Activated effector memory CD4-positive, alpha-beta T cell treated with Interleukin-2 at 50 U/mL for 16 hours (primary cell): ENCODE data around the gene ARHGAP11A.

ENCODE experiments used
- DNase-seq: peaks from one replicate; pipeline ENCODE4 v3.0.0-alpha.2; 2020

ARHGAP11A gene

GRCh38 chr15:32656496-32656895 is 41.2 kb downstream of the ARHGAP11A start:
- DNase-seq = no peak

- no peak for DNase-seq
Measured at GRCh38 chr15:32657198-32657883, 42.0 kb downstream of the ARHGAP11A start.

- DNase-seq = no peak
Measured at GRCh38 chr15:32657941-32658340, 42.6 kb downstream of the ARHGAP11A start.

- DNase-seq = no peak
Measured at GRCh38 chr15:32659340-32660155, 44.2 kb downstream of the ARHGAP11A start.

- DNase-seq = no peak
Measured at GRCh38 chr15:32663671-32664070, 48.4 kb downstream of the ARHGAP11A start.

GRCh38 chr15:32664796-32665195 is 49.5 kb downstream of the ARHGAP11A start:
- DNase-seq = no peak

GRCh38 chr15:32667321-32667720 is 52.0 kb downstream of the ARHGAP11A start:
- no peak for DNase-seq

- DNase-seq = no peak
Measured at GRCh38 chr15:32668942-32669341, 53.6 kb downstream of the ARHGAP11A start.

GRCh38 chr15:32669896-32670611 is 54.8 kb downstream of the ARHGAP11A start:
- no peak for DNase-seq

- DNase-seq = no peak
Measured at GRCh38 chr15:32670623-32671022, 55.3 kb downstream of the ARHGAP11A start.

- DNase-seq = no peak
Measured at GRCh38 chr15:32671339-32672325, 56.3 kb downstream of the ARHGAP11A start.

GRCh38 chr15:32674681-32675080 is 59.4 kb downstream of the ARHGAP11A start:
- DNase-seq = no peak

- no peak for DNase-seq
Measured at GRCh38 chr15:32675466-32675865, 60.2 kb downstream of the ARHGAP11A start.

GRCh38 chr15:32676169-32676568 is 60.9 kb downstream of the ARHGAP11A start:
- DNase-seq = no peak

- no peak for DNase-seq
Measured at GRCh38 chr15:32677238-32677750, 62.0 kb downstream of the ARHGAP11A start.

GRCh38 chr15:32679298-32679690 is 64.0 kb downstream of the ARHGAP11A start:
- no peak for DNase-seq

- DNase-seq = no peak
Measured at GRCh38 chr15:32682569-32682968, 67.3 kb downstream of the ARHGAP11A start.

GRCh38 chr15:32682977-32683630 is 67.8 kb downstream of the ARHGAP11A start:
- DNase-seq = no peak

- no peak for DNase-seq
Measured at GRCh38 chr15:32683906-32684584, 68.7 kb downstream of the ARHGAP11A start.

GRCh38 chr15:32685576-32685975 is 70.3 kb downstream of the ARHGAP11A start:
- DNase-seq = no peak

GRCh38 chr15:32687556-32687955 is 72.3 kb downstream of the ARHGAP11A start:
- DNase-seq = no peak
